NCI-H187 (cell line): ENCODE measurements around the gene LGR5.
"Not testable (repeated sequence)": the region's sequence is repeated elsewhere in the genome, so short reads cannot be mapped to it uniquely, and the experiment has no call there.

ENCODE experiments used
- DNase-seq, 2 experiments: peaks; one replicate each; lab custom pipeline; 2025; lab: John Stamatoyannopoulos, UW

The LGR5 gene

GRCh38 chr12:71552728-71553501, 113.3 kb downstream of the LGR5 start:
- no peak for DNase-seq

GRCh38 chr12:71555191-71555590, 115.6 kb downstream of the LGR5 start:
- DNase-seq: no peak

- DNase-seq: not testable (repeated sequence)
Observed at GRCh38 chr12:71555789-71556188, 116.2 kb downstream of the LGR5 start.

- DNase-seq: no peak
Observed at GRCh38 chr12:71556448-71556847, 116.8 kb downstream of the LGR5 start.

GRCh38 chr12:71556875-71557274, 117.3 kb downstream of the LGR5 start:
- no peak for DNase-seq

GRCh38 chr12:71558445-71558844, 118.8 kb downstream of the LGR5 start:
- DNase-seq: no peak

GRCh38 chr12:71562676-71563595, 123.3 kb downstream of the LGR5 start:
- DNase-seq: no peak

- DNase-seq: no peak
Observed at GRCh38 chr12:71565535-71565934, 125.9 kb downstream of the LGR5 start.

GRCh38 chr12:71566655-71567054, 127.1 kb downstream of the LGR5 start:
- no peak for DNase-seq

GRCh38 chr12:71567537-71567936, 127.9 kb downstream of the LGR5 start:
- no peak for DNase-seq

GRCh38 chr12:71569885-71570284, 130.3 kb downstream of the LGR5 start:
- DNase-seq: not testable (repeated sequence)

GRCh38 chr12:71576496-71576895, 136.9 kb downstream of the LGR5 start:
- DNase-seq: no peak

GRCh38 chr12:71578694-71579258, 139.2 kb downstream of the LGR5 start:
- no peak for DNase-seq

- DNase-seq: no peak
Observed at GRCh38 chr12:71581206-71581605, 141.6 kb downstream of the LGR5 start.

- no peak for DNase-seq
Observed at GRCh38 chr12:71582925-71583324, 143.3 kb downstream of the LGR5 start.

- no peak for DNase-seq
Observed at GRCh38 chr12:71584356-71584755, 144.8 kb downstream of the LGR5 start.

- no peak for DNase-seq
Observed at GRCh38 chr12:71585218-71585617, 145.6 kb downstream of the LGR5 start.

- DNase-seq: no peak
Observed at GRCh38 chr12:71587012-71587411, 147.4 kb downstream of the LGR5 start.

GRCh38 chr12:71589478-71589881, 149.9 kb downstream of the LGR5 start:
- no peak for DNase-seq

- DNase-seq: no peak
Observed at GRCh38 chr12:71591601-71592000, 152.0 kb downstream of the LGR5 start.

GRCh38 chr12:71592841-71593240, 153.2 kb downstream of the LGR5 start:
- no peak for DNase-seq

GRCh38 chr12:71594214-71594948, 154.8 kb downstream of the LGR5 start:
- DNase-seq: no peak
